ENCODE data around the gene HLA-DPB1.
A peak's percentile ranks its signal among the peaks of the same experiment; 100 is the strongest.

DNA sequence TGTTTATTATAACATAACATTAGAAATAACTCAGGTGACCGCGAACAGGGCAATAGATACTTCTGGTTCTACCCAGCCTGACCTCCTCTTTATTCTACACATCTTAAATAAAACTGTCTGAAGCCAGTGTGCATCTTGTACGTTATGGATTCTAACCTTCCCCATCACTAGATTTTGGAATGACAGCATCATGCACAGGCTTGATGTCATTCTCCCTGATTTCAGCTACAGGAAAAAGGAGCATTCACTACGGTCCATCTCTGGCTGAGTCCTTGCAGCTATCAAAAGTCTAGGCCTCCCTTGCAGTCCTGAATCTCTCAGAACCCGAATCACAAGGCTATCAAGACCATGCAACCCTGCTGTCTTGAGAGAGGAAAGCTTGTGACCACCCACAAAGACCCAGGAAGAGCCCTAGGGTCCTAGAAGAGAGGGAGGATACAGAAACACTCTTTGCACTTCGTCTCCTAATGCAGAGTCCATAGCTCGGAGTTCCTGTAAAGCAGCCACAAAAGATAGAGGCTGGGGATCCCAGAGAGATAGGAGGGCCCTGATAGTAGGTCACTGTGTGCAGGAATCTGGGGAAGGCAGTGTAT lies 3.2 kb upstream of the HLA-DPB1 start:
- no peak for TF ChIP-seq TAF1 (IDR thresholded peaks at IDR 0.05; ENCODE audit: low read depth, low read length)
- peak; percentile 73; the same call in 1 of the 2 replicates for TF ChIP-seq POLR2A (IDR thresholded peaks at IDR 0.05; ENCODE audit: low read depth, low read length)
- peak; percentile 41 for TF ChIP-seq POLR2AphosphoS5 (IDR thresholded peaks at IDR 0.05; ENCODE audit: low read depth, low read length)
- no peak for TF ChIP-seq SPI1 (IDR thresholded peaks at IDR 0.05; ENCODE audit: low read depth, low read length)
